Activated CD4-positive, alpha-beta T cell treated with anti-CD3 and anti-CD28 coated beads for 48 hours (primary cell): ENCODE data around the gene ARGFX.

ENCODE experiments used
- DNase-seq: peaks from one replicate; pipeline ENCODE4 v3.0.0-alpha.2; 2020

Gene ARGFX

GRCh38 chr3:121601212-121601812 is 33.6 kb downstream of the ARGFX start:
- no peak for DNase-seq

DNA sequence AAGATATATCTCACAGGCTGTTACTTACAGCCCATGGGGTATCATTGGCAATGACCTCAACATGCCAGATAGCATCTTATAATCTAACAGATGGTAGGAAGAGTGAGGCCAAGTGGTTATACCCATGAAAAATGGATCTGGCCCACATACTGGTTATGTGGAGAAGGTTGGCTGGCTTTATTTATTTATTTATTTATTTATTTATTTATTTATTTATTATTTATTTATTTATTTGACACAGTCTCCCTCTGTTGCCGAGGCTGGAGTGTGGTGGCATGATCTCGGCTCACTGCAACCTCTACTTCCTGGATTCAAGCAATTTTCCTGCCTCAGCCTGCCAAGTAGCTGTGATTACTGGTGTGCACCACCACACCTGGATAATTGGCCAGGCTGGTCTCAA is 37.0 kb downstream of the ARGFX start:
- DNase-seq = no peak

DNA sequence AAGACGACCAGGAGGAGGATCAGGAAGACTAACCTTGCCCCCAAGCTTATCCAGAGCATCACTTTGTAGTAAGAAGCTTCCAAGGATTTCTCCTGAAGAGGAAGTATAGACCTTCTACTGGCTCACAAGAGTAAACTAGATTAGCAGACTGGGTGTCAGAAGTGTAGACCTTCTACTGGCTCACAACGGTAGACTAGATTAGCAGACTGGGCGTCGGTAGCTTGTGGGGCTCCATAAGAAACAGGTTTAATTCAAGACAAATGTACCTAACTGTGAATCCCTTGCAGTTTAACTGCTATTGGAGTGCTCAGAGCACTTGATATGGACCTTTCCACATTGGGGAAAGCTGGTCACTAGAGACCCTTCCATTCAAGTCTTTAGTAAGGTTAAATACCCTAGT is 38.4 kb downstream of the ARGFX start:
- no peak for DNase-seq
